HepG2 (cell line): ENCODE data around the gene AVPR2. TPM values are rescaled to one million over a fixed set of nuclear protein-coding genes. Genes with fewer than 3 reads are reported as not detected.

Experiments
- CREB1 ChIP-seq, 2 experiments: fragments of 450-650 bp in 1 of 2; IDR thresholded peaks; 2 replicates each; pipeline ENCODE4 v1.6.1; 2016 to 2017; ENCODE audit warnings: control low read depth in 1 of 2, mild to moderate bottlenecking in 1 of 2, missing compliant biosample characterization in 1 of 2, missing genetic modification characterization in 1 of 2
- DMAP1 ChIP-seq: IDR thresholded peaks from 2 replicates; pipeline ENCODE4 v1.6.1; 2016
- GLI4 ChIP-seq: sonication (generic); formaldehyde crosslinking; IDR thresholded peaks from 2 replicates; pipeline ENCODE4 v1.5.1; 2020; ENCODE audit warnings: missing genetic modification reagents, mild to moderate bottlenecking, moderate library complexity, borderline replicate concordance
- JUND ChIP-seq: sonication (generic); formaldehyde crosslinking; IDR thresholded peaks from 2 replicates; pipeline ENCODE4 v1.8.0; 2022; ENCODE audit warnings: mild to moderate bottlenecking, missing genetic modification reagents
- KLF6 ChIP-seq: IDR thresholded peaks from 2 replicates; pipeline ENCODE4 v1.8.0; 2016; ENCODE audit warnings: missing biosample characterization, missing genetic modification reagents
- MTF2 ChIP-seq: sonication (generic); formaldehyde crosslinking; IDR thresholded peaks from 2 replicates; pipeline ENCODE4 v1.5.0; 2020; ENCODE audit warnings: missing genetic modification reagents, borderline replicate concordance
- MZF1 ChIP-seq: sonication (generic); formaldehyde crosslinking; IDR thresholded peaks from 2 replicates; pipeline ENCODE4 v1.8.1; 2023; ENCODE audit warnings: mild to moderate bottlenecking, missing genetic modification reagents, borderline replicate concordance
- SALL2 ChIP-seq: sonication (generic); formaldehyde crosslinking; IDR thresholded peaks from 2 replicates; pipeline ENCODE4 v1.8.1; 2023; ENCODE audit warnings: mild to moderate bottlenecking, missing genetic modification reagents, inconsistent platforms
- SMC3 ChIP-seq: IDR thresholded peaks from 2 replicates; pipeline ENCODE4 v1.6.1; 2011; ENCODE audit warnings: low read length, improper control_type of control experiment
- THAP9 ChIP-seq: sonication (generic); formaldehyde crosslinking; IDR thresholded peaks from 2 replicates; pipeline ENCODE4; 2020; ENCODE audit warnings: missing genetic modification reagents, mild to moderate bottlenecking, borderline replicate concordance
- U2AF2 ChIP-seq: fragments of 200-400 bp; formaldehyde crosslinking; IDR thresholded peaks from 2 replicates; pipeline ENCODE4 v1.6.1; 2017; ENCODE audit warnings: low read depth, mild to moderate bottlenecking, low read length
- ZFP36L1 ChIP-seq: sonication (generic); formaldehyde crosslinking; IDR thresholded peaks from 2 replicates; pipeline ENCODE4 v1.8.0; 2022; ENCODE audit warnings: mild to moderate bottlenecking, missing genetic modification reagents, moderate library complexity
- ZKSCAN5 ChIP-seq: sonication (generic); formaldehyde crosslinking; IDR thresholded peaks from 2 replicates; pipeline ENCODE4 v1.5.1; 2020; ENCODE audit warnings: mild to moderate bottlenecking, missing genetic modification reagents
- ZNF101 ChIP-seq: sonication (generic); formaldehyde crosslinking; IDR thresholded peaks from 2 replicates; pipeline ENCODE4 v1.4.0; 2020; ENCODE audit warnings: mild to moderate bottlenecking, low read depth, missing genetic modification reagents, borderline replicate concordance
- ZNF207 ChIP-seq: fragments of 450-650 bp; IDR thresholded peaks from 2 replicates; pipeline ENCODE4 v1.6.1; 2016; ENCODE audit warnings: antibody characterized with exemption, borderline replicate concordance
- ZNF230 ChIP-seq: sonication (generic); formaldehyde crosslinking; IDR thresholded peaks from 2 replicates; pipeline ENCODE4 v1.4.0; 2020; ENCODE audit warnings: mild to moderate bottlenecking, missing genetic modification reagents
- ZNF33B ChIP-seq: sonication (generic); formaldehyde crosslinking; IDR thresholded peaks from 2 replicates; pipeline ENCODE4 v1.5.1; 2020; ENCODE audit warnings: mild to moderate bottlenecking, missing genetic modification reagents
- ZNF484 ChIP-seq: sonication (generic); formaldehyde crosslinking; IDR thresholded peaks from 2 replicates; pipeline ENCODE4 v1.5.1; 2020; ENCODE audit warnings: mild to moderate bottlenecking, low read depth, missing genetic modification reagents, borderline replicate concordance
- ZNF589 ChIP-seq: sonication (generic); formaldehyde crosslinking; conservative IDR thresholded peaks from 2 replicates; pipeline ENCODE4 v1.8.0; 2022; ENCODE audit warnings: mild to moderate bottlenecking, moderate library complexity, missing genetic modification reagents
- ZNF629 ChIP-seq: sonication (generic); formaldehyde crosslinking; conservative IDR thresholded peaks from 2 replicates; pipeline ENCODE4 v1.5.0; 2020; ENCODE audit warnings: missing genetic modification reagents
- ZNF749 ChIP-seq: sonication (generic); formaldehyde crosslinking; IDR thresholded peaks from 2 replicates; pipeline ENCODE4 v1.8.0; 2022; ENCODE audit warnings: mild to moderate bottlenecking, missing genetic modification reagents, moderate library complexity, borderline replicate concordance
- ZNF839 ChIP-seq: sonication (generic); formaldehyde crosslinking; IDR thresholded peaks from 2 replicates; pipeline ENCODE4 v1.4.0; 2020; ENCODE audit warnings: missing genetic modification reagents, mild to moderate bottlenecking, borderline replicate concordance
- polyA plus RNA-seq, 8 experiments: library from polyadenylated mRNA; depleted of rRNA in 3 of 8; stranded (reverse) in 7 of 8; unstranded in 1 of 8; fragments of >200 nt; fragmentation: Illumina TruSeq in 4 of 8; extraction: Trizol in 4 of 8; gene quantifications; 2 replicates each; pipeline versions ENCODE4 v1.2.1 to v1.2.3, GENCODE V29; 2011 to 2016; ENCODE audit warnings: low read depth in 4 of 8, missing spikeins in 1 of 8, mixed read lengths in 1 of 8; ENCODE audit not compliant: insufficient read depth in 1 of 8
- total RNA-seq, 5 experiments: library from RNA; depleted of rRNA; stranded (reverse); fragments of >200 nt; fragmentation: Illumina TruSeq; extraction: Trizol; gene quantifications; 2 replicates each; pipeline ENCODE4 v1.2.3, GENCODE V29; 2016; ENCODE audit warnings: low read depth in 1 of 5
- TF ChIP-seq, protein P1 (sequence below): sonication (generic); formaldehyde crosslinking; IDR thresholded peaks from 2 replicates; pipeline ENCODE4 v1.9.0; 2022; ENCODE audit warnings: low read depth, missing genetic modification reagents
- TF ChIP-seq, protein P2 (sequence below): sonication (generic); formaldehyde crosslinking; IDR thresholded peaks from 2 replicates; pipeline ENCODE4 v1.5.0; 2020; ENCODE audit warnings: missing genetic modification reagents, mild to moderate bottlenecking, borderline replicate concordance

Gene AVPR2
- total and polyA plus RNA-seq, 2 of the 13 experiments (the other 11 are each of a cell fraction or from before 2014, with no cell fraction given), result not detected

DNA sequence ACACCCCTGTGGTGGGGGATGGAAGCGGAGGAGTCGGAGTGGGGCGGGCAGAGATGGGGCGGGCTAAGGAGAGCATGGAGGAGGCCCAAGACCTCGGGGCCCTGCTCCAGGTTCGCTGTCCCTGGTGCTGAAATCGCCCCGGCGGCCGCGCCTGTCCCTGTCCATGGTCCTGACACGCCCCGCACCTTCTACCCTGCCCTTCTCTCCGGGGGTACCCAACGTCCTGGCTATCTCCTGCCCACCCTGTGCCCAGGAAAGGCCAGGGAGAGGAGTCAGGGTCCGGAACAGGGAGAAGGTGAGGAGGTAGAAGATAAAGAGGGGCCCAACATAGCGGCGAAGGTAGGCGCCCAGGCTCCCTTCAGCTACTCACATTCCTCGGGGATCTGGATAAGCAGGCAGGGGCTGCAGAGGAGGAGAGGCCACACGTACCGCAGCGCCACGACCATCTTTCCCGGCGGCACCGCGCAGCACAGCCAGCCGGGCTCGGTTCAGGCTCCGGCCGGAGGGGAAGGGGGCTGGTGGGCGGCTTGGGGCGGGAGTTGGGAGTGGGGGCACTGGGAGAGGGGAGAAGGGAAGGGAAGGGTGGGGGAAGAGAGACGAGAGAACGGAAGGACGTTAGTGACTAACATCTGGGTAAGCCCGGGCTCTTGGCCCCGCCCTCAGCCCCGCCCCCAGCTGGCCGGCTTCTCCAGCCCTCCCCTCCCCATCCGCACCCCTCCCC is 28.9 kb upstream of the AVPR2 start (continued):
- peak; percentile 100 for TF ChIP-seq KLF6 (CRISPR knock-in tag)
- no peak for TF ChIP-seq U2AF2
- TF ChIP-seq DMAP1 (CRISPR knock-in tag), result peak; percentile 84; the same call in 1 of the 2 replicates
- TF ChIP-seq JUND (CRISPR knock-in tag), result peak; percentile 88
- TF ChIP-seq ZNF629 (CRISPR knock-in tag), result peak; percentile 79
- peak; percentile 98 for TF ChIP-seq ZNF33B
- TF ChIP-seq SALL2, result peak; percentile 100
- TF ChIP-seq, protein P1, sequence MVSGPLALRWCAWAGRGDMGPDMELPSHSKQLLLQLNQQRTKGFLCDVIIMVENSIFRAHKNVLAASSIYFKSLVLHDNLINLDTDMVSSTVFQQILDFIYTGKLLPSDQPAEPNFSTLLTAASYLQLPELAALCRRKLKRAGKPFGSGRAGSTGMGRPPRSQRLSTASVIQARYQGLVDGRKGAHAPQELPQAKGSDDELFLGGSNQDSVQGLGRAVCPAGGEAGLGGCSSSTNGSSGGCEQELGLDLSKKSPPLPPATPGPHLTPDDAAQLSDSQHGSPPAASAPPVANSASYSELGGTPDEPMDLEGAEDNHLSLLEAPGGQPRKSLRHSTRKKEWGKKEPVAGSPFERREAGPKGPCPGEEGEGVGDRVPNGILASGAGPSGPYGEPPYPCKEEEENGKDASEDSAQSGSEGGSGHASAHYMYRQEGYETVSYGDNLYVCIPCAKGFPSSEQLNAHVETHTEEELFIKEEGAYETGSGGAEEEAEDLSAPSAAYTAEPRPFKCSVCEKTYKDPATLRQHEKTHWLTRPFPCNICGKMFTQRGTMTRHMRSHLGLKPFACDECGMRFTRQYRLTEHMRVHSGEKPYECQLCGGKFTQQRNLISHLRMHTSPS, result peak; percentile 74; the same call in 1 of the 2 replicates
- TF ChIP-seq ZNF839 (CRISPR knock-in tag), result peak; percentile 99
- TF ChIP-seq ZNF230 (CRISPR knock-in tag), result peak; percentile 100
- TF ChIP-seq ZKSCAN5, result peak; percentile 94
- no peak for TF ChIP-seq SMC3
- TF ChIP-seq MTF2 (CRISPR knock-in tag), result peak; percentile 95
- peak; percentile 100 for TF ChIP-seq GLI4 (CRISPR knock-in tag)
- peak; percentile 99 for TF ChIP-seq ZNF589
- TF ChIP-seq, protein P2, sequence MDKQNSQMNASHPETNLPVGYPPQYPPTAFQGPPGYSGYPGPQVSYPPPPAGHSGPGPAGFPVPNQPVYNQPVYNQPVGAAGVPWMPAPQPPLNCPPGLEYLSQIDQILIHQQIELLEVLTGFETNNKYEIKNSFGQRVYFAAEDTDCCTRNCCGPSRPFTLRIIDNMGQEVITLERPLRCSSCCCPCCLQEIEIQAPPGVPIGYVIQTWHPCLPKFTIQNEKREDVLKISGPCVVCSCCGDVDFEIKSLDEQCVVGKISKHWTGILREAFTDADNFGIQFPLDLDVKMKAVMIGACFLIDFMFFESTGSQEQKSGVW, result peak; percentile 99
- peak; percentile 99; the same call in 1 of the 2 replicates for TF ChIP-seq ZNF101
- TF ChIP-seq ZNF484 (CRISPR knock-in tag), result peak; percentile 97; the same call in 1 of the 2 replicates
- TF ChIP-seq ZFP36L1, result peak; percentile 95
- no peak for TF ChIP-seq CREB1 (IDR thresholded peaks at IDR 0.05)
- no peak for TF ChIP-seq CREB1 (CRISPR knock-in tag; IDR thresholded peaks at IDR 0.05)
- TF ChIP-seq ZNF749 (CRISPR knock-in tag), result peak; percentile 100
- peak; percentile 99 for TF ChIP-seq MZF1
- no peak for TF ChIP-seq ZNF207
- TF ChIP-seq THAP9 (CRISPR knock-in tag), result peak; percentile 91
